IMR-90 (cell line): ENCODE data around the gene FBXO44. TPM values are rescaled to one million over a fixed set of nuclear protein-coding genes. Genes with fewer than 3 reads are reported as not detected.

ENCODE experiments used
- ATAC-seq: fragments of 200-7000 bp; cut with Tn5 transposase; 2 replicates; pipeline ENCODE4 v1.9.1; 2020; ENCODE audit warnings: low read depth, mild to moderate bottlenecking, moderate library complexity
- BruUV-seq: library from RNA; stranded (reverse); fragments of 400-500 nt; replicated peaks from 2 replicates; lab custom pipeline; 2021; lab: Mats Ljungman, UMichigan
- CTCF ChIA-PET: fragments of 300-600 bp; formaldehyde crosslinking; extraction: SDS; loops from one replicate; lab custom pipeline; 2021; ENCODE audit warnings: antibody characterized with exemption; lab: Yijun Ruan, JAX
- POLR2A ChIA-PET: fragments of 300-600 bp; sonication (Branson Sonifier 250); formaldehyde crosslinking; loops from one replicate; lab custom pipeline; 2022; ENCODE audit warnings: antibody characterized with exemption; ENCODE audit not compliant: unreplicated experiment; lab: Charles Lee
- DNase-seq: peaks from one replicate; pipeline ENCODE4 v3.0.0; 2013
- H2AFZ ChIP-seq: replicated peaks from 2 replicates; pipeline ENCODE3; 2013; ENCODE audit warnings: low read length, mild to moderate bottlenecking; ENCODE audit not compliant: poor library complexity
- H2AK5ac ChIP-seq: 2 replicates; pipeline ENCODE4 v1.6.1; 2013; ENCODE audit warnings: low read depth, low read length, inconsistent platforms
- H2AK9ac ChIP-seq: replicated peaks from 2 replicates; pipeline ENCODE3; 2013; ENCODE audit warnings: mild to moderate bottlenecking, low read depth, low read length, moderate library complexity; ENCODE audit not compliant: poor library complexity
- H2BK120ac ChIP-seq: 2 replicates; pipeline ENCODE4 v1.6.1; 2013; ENCODE audit warnings: low read depth, low read length, inconsistent platforms
- H2BK15ac ChIP-seq: 3 replicates; pipeline ENCODE4 v1.6.1; 2013; ENCODE audit warnings: low read depth, low read length, inconsistent platforms
- H2BK20ac ChIP-seq: 2 replicates; pipeline ENCODE4 v1.6.1; 2013; ENCODE audit warnings: low read depth, mild to moderate bottlenecking, inconsistent platforms, low read length, moderate library complexity
- H2BK5ac ChIP-seq: 2 replicates; pipeline ENCODE4 v1.6.1; 2013; ENCODE audit warnings: mild to moderate bottlenecking, low read depth, low read length, inconsistent platforms; ENCODE audit not compliant: poor library complexity, severe bottlenecking
- H3K14ac ChIP-seq: replicated peaks from 2 replicates; pipeline ENCODE4 v1.6.1; 2013; ENCODE audit warnings: low read depth, low read length, inconsistent platforms
- H3K18ac ChIP-seq: 2 replicates; pipeline ENCODE4 v1.6.1; 2013; ENCODE audit warnings: low read depth, low read length, control low read depth
- H3K23ac ChIP-seq: 2 replicates; pipeline ENCODE4 v1.6.1; 2013; ENCODE audit warnings: low read depth, low read length, inconsistent platforms
- H3K27ac ChIP-seq: 2 replicates; pipeline ENCODE4 v1.5.1; 2013; ENCODE audit warnings: mild to moderate bottlenecking, control low read depth, low read length; ENCODE audit not compliant: insufficient read depth
- H3K27me3 ChIP-seq: 2 replicates; pipeline ENCODE4 v1.6.1; 2013; ENCODE audit warnings: low read length; ENCODE audit not compliant: control insufficient read depth, insufficient read depth
- H3K36me3 ChIP-seq: 2 replicates; pipeline ENCODE4 v1.6.1; 2013; ENCODE audit warnings: low read length, mixed read lengths; ENCODE audit not compliant: control insufficient read depth, insufficient read depth
- H3K4ac ChIP-seq: 2 replicates; pipeline ENCODE4 v1.6.1; 2013; ENCODE audit warnings: low read depth, low read length, inconsistent platforms
- H3K4me1 ChIP-seq: 2 replicates; pipeline ENCODE4 v1.6.1; 2013; ENCODE audit warnings: low read length, mixed read lengths; ENCODE audit not compliant: control insufficient read depth, insufficient read depth
- H3K4me2 ChIP-seq: 2 replicates; pipeline ENCODE4 v1.6.1; 2013; ENCODE audit warnings: low read depth, mild to moderate bottlenecking, control low read depth, low read length, moderate library complexity
- H3K4me3 ChIP-seq: 2 replicates; pipeline ENCODE4 v1.5.1; 2013; ENCODE audit warnings: low read depth, mild to moderate bottlenecking, control low read depth, low read length, moderate library complexity; ENCODE audit not compliant: insufficient read depth
- H3K56ac ChIP-seq: 2 replicates; pipeline ENCODE4 v1.6.1; 2013; ENCODE audit warnings: low read length, inconsistent platforms; ENCODE audit not compliant: insufficient read depth; ENCODE audit errors: extremely low read depth
- H3K79me1 ChIP-seq, 2 experiments: 2 replicates each; pipeline ENCODE4 v1.6.1; 2013; ENCODE audit warnings: low read length in 2 of 2, inconsistent platforms in 1 of 2, low read depth in 1 of 2
- H3K9ac ChIP-seq: 2 replicates; pipeline ENCODE4 v1.6.1; 2013; ENCODE audit warnings: low read depth, low read length, control low read depth
- H3K9me1 ChIP-seq: 2 replicates; pipeline ENCODE4 v1.6.1; 2013; ENCODE audit warnings: low read length, inconsistent platforms; ENCODE audit not compliant: insufficient read depth
- H3K9me3 ChIP-seq: 2 replicates; pipeline ENCODE4 v1.6.1; 2013; ENCODE audit warnings: low read length; ENCODE audit not compliant: control insufficient read depth, insufficient read depth
- H4K20me1 ChIP-seq: 2 replicates; pipeline ENCODE4 v1.6.1; 2013; ENCODE audit warnings: low read length, inconsistent platforms; ENCODE audit not compliant: insufficient read depth
- H4K5ac ChIP-seq: 2 replicates; pipeline ENCODE4 v1.6.1; 2013; ENCODE audit warnings: mild to moderate bottlenecking, low read depth, low read length, control low read depth
- H4K8ac ChIP-seq, 2 experiments: 2 replicates each; pipeline ENCODE4 v1.6.1; 2013; ENCODE audit warnings: low read depth in 2 of 2, low read length in 2 of 2, control low read depth in 1 of 2, inconsistent platforms in 1 of 2
- H4K91ac ChIP-seq: 2 replicates; pipeline ENCODE4 v1.6.1; 2013; ENCODE audit warnings: low read depth, low read length, inconsistent platforms; ENCODE audit not compliant: insufficient read depth
- BHLHE40 ChIP-seq: fragments of 150-350 bp; IDR thresholded peaks from 2 replicates; pipeline ENCODE4 v1.6.1; 2016; ENCODE audit warnings: mild to moderate bottlenecking, low read depth, low read length
- MAFK ChIP-seq: IDR thresholded peaks from 2 replicates; pipeline ENCODE4 v1.6.1; 2012; ENCODE audit warnings: low read depth, low read length, improper control_type of control experiment
- POLR2A ChIP-seq: IDR thresholded peaks from 2 replicates; pipeline ENCODE4 v1.6.1; 2012; ENCODE audit warnings: mild to moderate bottlenecking, low read depth, low read length
- RAD21 ChIP-seq: IDR thresholded peaks from 2 replicates; pipeline ENCODE4 v1.6.1; 2012; ENCODE audit warnings: low read length, improper control_type of control experiment
- RCOR1 ChIP-seq: IDR thresholded peaks from 2 replicates; pipeline ENCODE4 v1.6.1; 2012; ENCODE audit warnings: mild to moderate bottlenecking, low read length, improper control_type of control experiment; ENCODE audit not compliant: insufficient replicate concordance
- USF2 ChIP-seq: fragments of 150-350 bp; IDR thresholded peaks from 2 replicates; pipeline ENCODE4 v1.6.1; 2017; ENCODE audit warnings: mild to moderate bottlenecking, antibody characterized with exemption, low read length, low read depth
- WGBS, 2 experiments: methylation state at CpG; one replicate each; pipeline versions ENCODE4 v1.1.5 to v1.1.7; 2013; ENCODE audit warnings: missing lambda C conversion rate in 2 of 2; ENCODE audit not compliant: insufficient read length in 1 of 2; ENCODE audit errors: extremely low coverage in 2 of 2; 5-methylcytosine and 5-hydroxymethylcytosine counted together
- dilution Hi-C: fragments of 300-500 bp; cut with HindIII; formaldehyde crosslinking; loops from one replicate; pipeline ENCODE4 v1.14.3; 2018; ENCODE audit warnings: low sequenced_read_pairs; ENCODE audit not compliant: unreplicated experiment
- in situ Hi-C: fragments of 300-500 bp; cut with MboI; formaldehyde crosslinking; loops from 3 replicates; pipeline ENCODE4 v1.14.3; 2019; ENCODE audit warnings: low sequenced_read_pairs, inconsistent platforms, mixed read lengths
- intact Hi-C: fragments of 100-400 bp; cut with micrococcal nuclease; formaldehyde crosslinking; loops from 2 replicates; pipeline ENCODE4 v1.10.0; 2022
- polyA plus RNA-seq, 3 experiments: library from polyadenylated mRNA; depleted of rRNA; stranded (reverse); fragments of >200 nt; gene quantifications; 2 replicates each; pipeline ENCODE4 v1.2.3, GENCODE V29; 2012; ENCODE audit warnings: low replicate concordance in 1 of 3
- total RNA-seq: library from RNA; depleted of rRNA; stranded (reverse); fragments of >200 nt; gene quantifications from 2 replicates; pipeline ENCODE4 v1.2.3, GENCODE V29; 2012

The FBXO44 gene
- total and polyA plus RNA-seq, 2 of the 4 experiments (the other 2 are of a cell fraction), result 9.3 to 25.5 TPM

GRCh38 chr1:11706292-11706691 is 51.6 kb downstream of the FBXO44 start:
- no peak overlapping the region for H4K8ac ChIP-seq
- no peaks in the 10 kb centered on the region for H3K36me3 ChIP-seq
- no peak overlapping the region for H4K91ac ChIP-seq
- ATAC-seq (no peak), DNase-seq (no peak)
- no peaks in the 10 kb centered on the region for H3K79me1 ChIP-seq
- CTCF ChIA-PET, result no interaction called here
- H2AFZ ChIP-seq, result no peak overlapping the region
- intact Hi-C loops (no loop called here), dilution Hi-C loops (no loop called here), in situ Hi-C loops (no loop called here)
- no peak overlapping the region for H3K9ac ChIP-seq
- no peak overlapping the region for H3K4ac ChIP-seq
- no peaks in the 10 kb centered on the region for H4K20me1 ChIP-seq
- H2BK5ac ChIP-seq, result no peak overlapping the region
- no peak overlapping the region for H2AK9ac ChIP-seq
- H3K4me2 ChIP-seq, result no peak overlapping the region
- H2BK20ac ChIP-seq, result no peak overlapping the region
- no peak overlapping the region for H3K4me3 ChIP-seq
- no peak overlapping the region for H2BK15ac ChIP-seq
- no peak overlapping the region for H3K56ac ChIP-seq
- H3K18ac ChIP-seq, result no peak overlapping the region
- no peaks in the 10 kb centered on the region; the same call in 1 of the 2 replicates for H3K4me1 ChIP-seq
- H3K27ac ChIP-seq, result no peak overlapping the region
- H3K9me1 ChIP-seq, result peaks cover 4% of the 10 kb centered on the region
- POLR2A ChIA-PET, result no interaction called here
- no peaks in the 10 kb centered on the region for H3K9me3 ChIP-seq
- no peak overlapping the region for H2BK120ac ChIP-seq
- WGBS, 2 experiments, result 77% methylated on average over 6 of the region's 14 CpGs; no CpG with 5 or more reads in 1 of the 2 experiments
- H2AK5ac ChIP-seq, result no peak overlapping the region
- H3K23ac ChIP-seq, result no peak overlapping the region
- no TSS peak for BruUV-seq
- no peak for TF ChIP-seq POLR2A
- no peak for TF ChIP-seq USF2
- no peak for TF ChIP-seq RCOR1
- TF ChIP-seq BHLHE40, result no peak
- TF ChIP-seq RAD21, result no peak
- TF ChIP-seq MAFK, result no peak
- peaks cover 43% of the 10 kb centered on the region for H3K27me3 ChIP-seq
- H4K5ac ChIP-seq, result no peak overlapping the region
- no peak overlapping the region for H3K14ac ChIP-seq
